Raji (cell line): ENCODE measurements around the gene SEMA3C.

ENCODE experiments used
- POLR2A ChIP-seq: IDR thresholded peaks from 2 replicates; pipeline ENCODE4 v1.6.1; 2011; ENCODE audit warnings: low read depth, low read length, control low read depth; ENCODE audit not compliant: insufficient read depth

SEMA3C gene

DNA sequence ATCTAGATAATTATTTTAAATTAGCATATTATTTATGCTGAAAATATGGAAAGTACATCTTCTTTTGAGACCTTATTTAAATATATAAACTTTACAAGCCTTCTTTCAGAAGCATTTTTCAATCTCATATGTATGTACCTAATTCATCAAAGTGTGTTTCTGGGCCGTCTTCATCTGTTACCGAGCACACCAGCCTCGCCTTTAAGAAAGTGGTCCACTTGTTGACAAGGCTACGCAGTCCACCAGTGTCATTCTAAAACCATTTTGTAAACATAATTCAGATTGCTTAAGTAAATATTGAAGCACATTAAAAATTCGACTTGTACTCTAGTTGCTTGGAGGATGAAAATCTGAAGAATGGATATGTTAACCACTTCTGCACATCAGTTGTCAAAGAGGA lies 116.3 kb downstream of the SEMA3C start:
- no peak for TF ChIP-seq POLR2A

DNA sequence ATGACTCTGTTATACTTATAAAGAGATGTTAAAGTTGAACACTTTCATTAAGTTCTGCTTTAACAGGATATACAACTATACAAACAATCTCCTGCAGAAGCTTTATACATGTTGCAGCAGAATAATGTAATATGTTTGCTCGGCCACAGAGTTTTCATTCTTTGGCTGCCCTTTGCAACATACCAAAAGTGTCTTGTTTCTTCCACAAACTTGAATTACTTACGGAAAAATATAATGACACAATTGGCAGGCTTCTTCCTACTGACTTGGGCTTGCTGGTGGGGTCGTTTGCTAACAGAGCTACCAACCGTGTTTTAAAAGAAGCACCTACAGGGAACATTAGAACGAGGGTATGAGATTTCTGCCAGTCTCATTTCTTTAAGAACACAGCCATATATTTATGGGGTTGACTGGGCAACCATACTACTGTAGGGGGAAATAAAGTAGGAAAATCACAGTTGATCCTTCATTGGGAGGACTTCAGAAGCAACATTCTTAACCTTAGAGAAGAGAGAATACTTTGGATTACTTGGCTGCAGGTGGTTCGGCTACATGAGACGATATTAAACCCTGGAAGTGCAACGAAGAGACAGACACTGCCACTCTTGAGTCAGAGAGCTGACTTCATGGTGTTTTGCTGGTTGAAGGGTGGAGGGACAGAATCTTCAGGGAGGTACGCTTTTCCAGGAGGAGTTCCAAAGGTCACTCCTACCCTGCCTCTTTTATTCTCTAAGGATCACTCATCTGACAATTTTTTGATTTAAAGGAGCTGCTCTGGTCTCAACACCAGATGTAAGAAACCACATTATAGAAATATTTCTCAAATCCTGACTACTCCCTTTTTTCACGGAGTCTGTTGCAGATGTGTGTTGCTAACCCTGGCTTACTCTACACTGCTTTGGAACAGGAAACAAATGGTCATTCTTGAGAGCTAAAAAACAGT lies 123.9 kb downstream of the SEMA3C start:
- TF ChIP-seq POLR2A: no peak

DNA sequence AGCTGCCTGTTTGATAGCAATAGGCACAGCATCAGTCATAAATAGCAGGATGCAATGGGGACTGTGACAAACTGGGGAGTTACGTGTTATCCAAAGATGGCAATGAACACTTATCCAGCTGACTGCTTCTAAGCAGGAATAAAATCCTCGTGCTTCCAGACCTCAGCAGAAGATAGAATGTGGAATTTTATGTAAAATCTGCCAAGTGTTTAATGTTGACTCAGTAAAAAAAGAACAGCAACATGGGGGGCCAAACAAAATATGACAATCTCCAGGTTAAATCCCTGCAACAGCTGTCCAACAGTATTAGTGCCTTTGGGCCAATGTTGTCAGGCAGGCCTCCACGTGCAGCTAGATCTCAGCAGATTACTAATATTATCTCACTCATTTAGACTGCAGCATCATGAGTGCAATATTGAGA lies 127.3 kb downstream of the SEMA3C start:
- TF ChIP-seq POLR2A: no peak

DNA sequence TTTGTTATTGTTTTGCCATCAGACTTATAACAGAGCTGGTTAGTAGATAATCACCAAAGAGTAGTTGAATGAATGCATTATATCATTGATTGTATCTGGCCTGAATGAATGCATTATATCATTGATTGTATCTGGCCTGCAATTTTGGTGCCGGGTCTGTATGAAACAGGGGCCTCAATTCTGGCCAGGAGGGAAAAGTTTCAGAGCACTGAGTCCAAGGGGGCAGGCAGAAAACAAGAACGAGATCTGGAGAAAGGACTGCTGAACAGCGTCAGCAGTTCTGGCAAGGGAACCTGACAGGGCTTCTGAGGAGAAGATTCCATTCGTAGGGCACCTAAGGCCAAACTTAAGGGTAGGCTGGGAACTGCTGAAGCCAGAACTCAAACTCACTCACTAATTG lies 128.0 kb downstream of the SEMA3C start:
- no peak for TF ChIP-seq POLR2A

DNA sequence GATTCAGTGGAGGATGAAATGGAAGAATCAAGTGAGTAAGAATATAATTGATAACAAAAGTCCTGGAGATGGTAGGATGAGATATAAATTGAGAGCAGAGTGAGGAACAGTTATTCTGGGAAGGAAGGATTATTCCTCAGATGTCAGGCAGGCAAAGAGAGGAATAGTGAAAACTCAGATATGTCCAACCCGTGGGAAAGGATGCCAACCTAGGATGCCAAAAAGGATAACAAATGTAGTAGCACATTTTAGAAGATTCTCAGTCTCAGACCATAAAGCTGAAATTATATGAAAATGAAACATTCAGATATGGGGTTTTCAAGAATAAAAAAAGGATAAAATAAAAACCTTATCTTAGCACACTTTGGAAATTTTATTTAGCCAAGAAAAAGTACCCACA lies 131.1 kb downstream of the SEMA3C start:
- no peak for TF ChIP-seq POLR2A

DNA sequence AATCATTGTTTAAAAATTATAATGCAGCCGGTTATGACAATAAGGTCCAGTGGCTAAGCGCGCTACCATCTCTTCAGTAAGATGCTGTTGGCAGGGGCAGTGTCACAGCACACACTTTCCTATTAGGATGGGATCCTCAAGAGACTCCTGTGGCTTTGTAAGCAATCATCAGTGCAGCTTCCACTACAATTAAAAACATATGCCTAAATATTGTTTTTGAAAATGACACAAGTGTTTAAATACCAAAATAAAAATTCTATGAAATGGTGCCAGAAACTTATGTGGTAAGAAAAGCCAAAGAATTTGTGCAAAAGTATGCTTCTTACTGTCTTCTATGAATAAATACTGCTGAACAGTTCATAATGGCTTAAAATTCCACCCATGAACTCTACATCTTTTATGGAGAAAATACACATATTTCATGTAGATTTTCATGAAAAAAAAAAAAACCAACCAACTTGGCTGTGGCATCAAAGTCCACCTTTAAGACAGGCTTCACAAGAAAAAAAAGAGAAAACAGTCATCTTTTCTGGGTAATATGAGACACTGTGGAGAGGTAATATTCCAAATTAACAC lies 132.8 kb downstream of the SEMA3C start:
- TF ChIP-seq POLR2A: no peak

DNA sequence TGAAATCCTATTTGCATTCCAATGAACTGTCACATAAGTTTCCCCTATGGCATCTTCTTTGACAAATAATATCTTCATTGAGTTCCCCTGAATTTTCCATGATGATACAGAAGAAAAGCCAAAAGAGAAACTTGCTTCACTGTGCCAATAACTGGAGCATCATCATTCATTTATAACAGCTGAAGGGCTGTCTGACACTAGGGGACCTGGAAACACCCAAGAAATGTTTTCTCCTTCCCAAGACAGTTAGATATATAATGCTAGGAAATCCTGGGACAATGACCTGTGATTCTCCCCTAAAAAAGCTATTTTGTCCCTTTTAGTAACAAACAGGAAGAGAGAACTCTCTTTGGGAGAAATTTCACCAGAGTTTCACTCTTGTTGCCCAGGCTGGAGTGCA lies 133.6 kb downstream of the SEMA3C start:
- TF ChIP-seq POLR2A: no peak

DNA sequence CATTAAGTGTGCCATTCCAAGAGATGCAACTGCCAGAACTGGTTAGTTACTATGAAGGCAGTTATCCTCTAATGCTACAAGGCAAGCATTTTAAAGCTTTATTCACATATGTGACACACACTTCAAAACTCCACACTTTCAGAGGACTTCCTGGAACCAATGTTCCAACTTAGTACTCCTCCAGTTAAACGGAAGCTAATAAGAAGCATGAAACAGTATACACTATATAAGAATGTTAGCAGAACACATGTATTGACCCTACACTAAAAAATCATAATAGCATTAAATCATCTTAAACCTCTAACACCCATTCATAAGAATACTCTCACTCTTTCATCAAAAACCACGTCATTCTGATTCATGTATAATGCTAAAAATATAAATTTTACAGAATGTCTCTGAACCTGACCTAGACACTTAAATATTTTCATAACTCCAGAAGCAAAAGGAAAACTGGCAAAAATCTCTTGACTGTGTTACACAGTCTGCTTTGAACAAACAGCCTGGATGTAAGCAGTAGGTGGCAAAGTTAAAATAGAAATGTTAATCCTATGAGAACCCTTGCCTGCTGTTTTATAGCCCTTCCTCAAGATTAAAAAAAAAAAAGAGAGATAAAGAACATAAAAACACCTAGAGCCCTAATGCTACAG lies 135.0 kb downstream of the SEMA3C start:
- TF ChIP-seq POLR2A: no peak

DNA sequence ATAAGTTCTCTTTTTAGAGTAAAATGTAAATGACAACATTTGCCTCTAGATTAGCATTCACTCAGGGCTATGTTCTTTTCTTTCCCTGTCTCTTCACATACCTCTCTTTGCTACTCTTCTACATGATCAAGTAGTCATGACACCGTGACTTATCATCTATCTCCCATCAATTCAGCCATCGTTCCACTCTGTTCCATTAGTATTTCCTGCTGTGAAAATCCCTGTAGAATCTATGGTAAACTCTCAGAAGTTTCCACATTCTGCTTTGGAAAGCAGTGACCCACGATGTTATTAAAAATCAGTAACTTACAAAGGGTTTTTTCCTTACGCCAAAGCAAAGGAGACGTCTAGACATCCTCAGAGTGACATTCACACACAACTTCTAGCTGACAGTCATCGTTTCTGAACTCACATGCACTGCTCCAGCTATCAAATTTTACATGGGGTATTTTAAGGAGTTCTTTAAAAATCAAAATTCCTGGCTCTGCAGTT lies 135.6 kb downstream of the SEMA3C start:
- TF ChIP-seq POLR2A: no peak

DNA sequence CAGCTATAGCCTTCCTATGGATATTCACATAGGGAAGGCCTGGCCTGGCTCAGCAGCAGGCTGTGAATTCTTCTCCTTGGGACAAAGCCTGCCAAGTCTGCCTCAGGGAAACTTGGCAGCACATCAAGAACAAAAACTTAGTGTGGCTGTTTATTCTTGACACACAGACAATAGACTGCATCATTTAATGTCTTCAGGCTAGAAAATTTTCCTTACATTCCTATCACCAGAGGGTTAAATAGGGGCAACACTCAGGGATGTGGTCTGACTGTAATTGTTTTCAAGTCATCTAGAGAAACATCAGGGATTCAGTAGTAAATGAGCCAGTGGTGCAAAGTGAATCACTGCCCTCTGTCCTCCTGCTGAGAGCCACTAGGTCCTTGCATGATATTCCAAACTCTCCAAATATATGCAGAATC lies 137.3 kb downstream of the SEMA3C start:
- no peak for TF ChIP-seq POLR2A

DNA sequence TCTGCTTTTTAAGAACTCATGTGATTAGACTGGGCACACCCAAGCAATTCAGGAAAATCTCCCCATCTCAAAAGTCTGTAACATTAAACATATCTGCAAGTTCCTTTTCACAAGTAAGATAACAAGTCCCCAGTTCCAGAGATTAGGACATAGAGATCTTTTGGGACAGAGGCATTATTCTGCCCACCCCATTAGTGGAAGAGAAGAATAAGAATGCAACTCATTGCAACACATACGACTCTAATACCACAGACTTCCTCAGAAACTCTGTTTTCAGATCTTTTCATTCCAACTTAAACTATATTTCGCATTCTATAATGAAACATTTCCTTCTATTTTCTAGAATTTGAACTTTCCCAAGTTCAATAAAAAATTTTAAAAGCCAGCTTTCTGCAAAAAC lies 137.7 kb downstream of the SEMA3C start:
- no peak for TF ChIP-seq POLR2A

DNA sequence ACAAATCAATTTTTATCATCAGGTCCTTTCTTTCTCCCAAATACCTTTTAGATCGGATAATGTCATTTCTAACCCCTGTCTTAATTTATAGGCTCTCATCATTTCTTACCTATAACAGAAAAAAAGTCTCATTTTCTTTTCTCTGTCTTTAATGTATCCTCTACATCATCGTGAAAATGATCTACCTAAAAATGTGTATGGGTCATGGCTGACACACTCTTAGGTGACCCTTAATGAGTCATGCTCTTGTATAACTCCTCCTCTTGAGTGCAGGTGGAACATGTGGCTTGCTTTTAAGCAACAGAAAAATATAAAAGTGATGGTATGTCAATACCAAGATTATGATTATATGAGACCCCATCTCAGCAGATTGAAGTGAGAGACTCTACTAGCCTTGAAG lies 139.4 kb downstream of the SEMA3C start:
- no peak for TF ChIP-seq POLR2A

DNA sequence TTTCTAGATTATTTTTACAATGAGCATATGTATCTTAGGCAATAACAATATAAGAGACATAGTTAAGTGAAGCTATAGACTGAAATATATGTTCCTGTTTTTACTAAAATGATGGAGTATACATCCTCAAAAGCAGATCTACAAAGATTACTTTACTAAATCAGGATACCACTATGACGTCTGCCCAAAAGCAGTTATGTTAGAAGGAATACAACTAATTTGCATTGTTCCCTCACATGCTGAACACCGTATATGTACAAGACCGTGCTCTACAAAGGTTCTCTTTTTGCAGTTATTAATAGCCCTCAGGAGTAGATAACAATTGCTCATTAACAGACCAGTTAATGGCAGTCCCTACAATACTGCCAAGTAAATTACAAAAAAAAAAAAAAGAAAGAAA lies 143.0 kb downstream of the SEMA3C start:
- TF ChIP-seq POLR2A: no peak

DNA sequence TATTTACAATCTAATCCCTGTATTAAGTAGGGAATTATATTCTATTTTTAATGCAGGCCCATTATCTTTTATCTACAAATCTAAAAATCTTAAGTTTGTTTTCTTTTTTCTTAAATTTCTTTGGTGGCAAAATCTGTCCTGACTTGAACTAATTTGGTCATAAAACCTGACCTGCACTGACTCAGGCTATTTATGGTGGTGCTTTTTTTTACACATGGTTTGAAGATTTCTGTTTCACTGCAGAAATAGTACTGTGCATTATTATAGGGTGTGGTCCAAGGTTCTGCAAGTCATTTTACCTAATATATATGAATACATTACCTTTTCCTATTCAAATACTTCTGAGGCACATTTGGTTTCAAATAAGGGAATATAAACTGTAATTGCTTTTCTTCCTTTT lies 143.4 kb downstream of the SEMA3C start:
- TF ChIP-seq POLR2A: no peak

DNA sequence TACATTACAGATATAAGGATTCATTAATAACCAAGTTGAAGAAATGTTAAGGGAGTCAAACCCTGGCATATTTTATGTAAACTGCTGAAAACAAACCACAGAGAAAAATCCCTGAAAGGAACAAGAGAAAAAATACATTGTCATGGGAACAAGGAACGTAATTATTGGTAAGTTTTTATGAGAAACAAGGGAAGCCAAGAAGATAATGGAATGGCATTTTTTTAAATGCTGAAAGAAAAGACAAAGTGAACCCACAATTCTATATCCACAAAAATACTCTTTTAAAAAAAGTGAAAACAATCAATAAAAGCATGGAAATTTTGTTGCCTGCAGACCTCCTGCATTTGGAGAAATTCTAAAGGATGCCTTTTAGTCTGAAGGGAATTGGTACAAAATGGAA lies 144.0 kb downstream of the SEMA3C start:
- no peak for TF ChIP-seq POLR2A

DNA sequence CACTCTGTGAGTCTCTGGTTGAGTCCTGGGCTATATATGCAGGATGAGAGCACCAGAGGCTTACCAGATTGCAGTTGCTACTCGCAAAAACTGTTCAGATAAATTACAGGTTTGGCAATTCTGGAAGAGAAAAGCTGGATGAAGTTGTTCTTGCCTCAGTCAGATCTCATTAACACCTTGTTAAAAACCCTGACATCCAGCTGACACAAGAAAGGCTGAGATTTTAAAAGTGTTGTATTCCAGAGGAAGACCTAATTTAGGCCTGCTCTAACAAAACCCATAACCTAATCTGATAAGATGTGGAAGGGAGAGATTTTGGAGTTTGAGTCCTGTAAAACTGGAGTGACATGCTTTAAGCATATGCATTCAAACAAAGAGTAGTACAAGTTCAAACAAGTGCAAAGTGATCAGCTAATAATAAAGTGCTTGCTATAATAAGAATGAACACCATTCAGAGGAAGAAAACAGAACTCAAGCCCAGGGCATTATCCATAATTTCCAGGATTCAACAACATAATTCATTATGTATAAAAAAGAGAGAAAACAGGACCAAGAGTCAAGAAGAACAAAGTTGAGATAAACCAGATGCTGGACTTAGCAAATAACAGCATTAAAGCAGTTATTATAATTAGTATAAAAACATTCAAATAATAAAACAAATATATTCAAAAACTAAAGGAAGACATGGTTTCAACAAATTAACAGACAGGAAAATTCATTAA lies 144.9 kb downstream of the SEMA3C start:
- no peak for TF ChIP-seq POLR2A
